HG03135 (cell line): ENCODE measurements around the gene MECR.
"Not testable (repeated sequence)": the region's sequence is repeated elsewhere in the genome, so short reads cannot be mapped to it uniquely, and the experiment has no call there.

ENCODE experiments used
- ATAC-seq: cut with Tn5 transposase; IDR thresholded peaks from one replicate; pipeline ENCODE4 v1.9.1; 2021; ENCODE audit warnings: mild to moderate bottlenecking, moderate library complexity; ENCODE audit not compliant: unreplicated experiment

The MECR gene

GRCh38 chr1:29171521-29171920 lies 59.2 kb downstream of the MECR start:
- ATAC-seq, result no peak

GRCh38 chr1:29171089-29171488 lies 59.6 kb downstream of the MECR start:
- ATAC-seq, result no peak

GRCh38 chr1:29169976-29170375 lies 60.8 kb downstream of the MECR start:
- no peak for ATAC-seq

- ATAC-seq, result no peak
These were observed 62.8 kb downstream of the MECR start for GRCh38 chr1:29167904-29168303.

- ATAC-seq, result no peak
These were observed 64.3 kb downstream of the MECR start for GRCh38 chr1:29166291-29166878.

- no peak for ATAC-seq
These were observed 66.1 kb downstream of the MECR start for GRCh38 chr1:29164588-29164987.

- ATAC-seq, result no peak
These were observed 68.1 kb downstream of the MECR start for GRCh38 chr1:29162476-29163138.

- no peak for ATAC-seq
These were observed 68.7 kb downstream of the MECR start for GRCh38 chr1:29162025-29162424.

GRCh38 chr1:29159773-29160172 lies 71.0 kb downstream of the MECR start:
- no peak for ATAC-seq

GRCh38 chr1:29157269-29157601 lies 73.5 kb downstream of the MECR start:
- ATAC-seq, result no peak

GRCh38 chr1:29156543-29157268 lies 74.0 kb downstream of the MECR start:
- ATAC-seq, result no peak

GRCh38 chr1:29152046-29152805 lies 78.5 kb downstream of the MECR start:
- ATAC-seq, result no peak

GRCh38 chr1:29150346-29150745 lies 80.4 kb downstream of the MECR start:
- not testable (repeated sequence) for ATAC-seq

GRCh38 chr1:29148656-29149491 lies 81.9 kb downstream of the MECR start:
- ATAC-seq, result no peak

- no peak for ATAC-seq
These were observed 84.8 kb downstream of the MECR start for GRCh38 chr1:29145739-29146437.

- ATAC-seq, result no peak
These were observed 86.6 kb downstream of the MECR start for GRCh38 chr1:29144178-29144577.

GRCh38 chr1:29142714-29143113 lies 88.0 kb downstream of the MECR start:
- ATAC-seq, result no peak
